CD4-positive, alpha-beta T cell treated with Interleukin-12 subunit alpha and Interleukin-12 subunit beta, for 1 hour (primary cell): ENCODE measurements around the gene SYT6.
A peak's percentile ranks its signal among the peaks of the same experiment; 100 is the strongest.

Experiments used
- DNase-seq: peaks from one replicate; pipeline ENCODE4 v3.0.0-alpha.2; 2020

Gene SYT6

DNA sequence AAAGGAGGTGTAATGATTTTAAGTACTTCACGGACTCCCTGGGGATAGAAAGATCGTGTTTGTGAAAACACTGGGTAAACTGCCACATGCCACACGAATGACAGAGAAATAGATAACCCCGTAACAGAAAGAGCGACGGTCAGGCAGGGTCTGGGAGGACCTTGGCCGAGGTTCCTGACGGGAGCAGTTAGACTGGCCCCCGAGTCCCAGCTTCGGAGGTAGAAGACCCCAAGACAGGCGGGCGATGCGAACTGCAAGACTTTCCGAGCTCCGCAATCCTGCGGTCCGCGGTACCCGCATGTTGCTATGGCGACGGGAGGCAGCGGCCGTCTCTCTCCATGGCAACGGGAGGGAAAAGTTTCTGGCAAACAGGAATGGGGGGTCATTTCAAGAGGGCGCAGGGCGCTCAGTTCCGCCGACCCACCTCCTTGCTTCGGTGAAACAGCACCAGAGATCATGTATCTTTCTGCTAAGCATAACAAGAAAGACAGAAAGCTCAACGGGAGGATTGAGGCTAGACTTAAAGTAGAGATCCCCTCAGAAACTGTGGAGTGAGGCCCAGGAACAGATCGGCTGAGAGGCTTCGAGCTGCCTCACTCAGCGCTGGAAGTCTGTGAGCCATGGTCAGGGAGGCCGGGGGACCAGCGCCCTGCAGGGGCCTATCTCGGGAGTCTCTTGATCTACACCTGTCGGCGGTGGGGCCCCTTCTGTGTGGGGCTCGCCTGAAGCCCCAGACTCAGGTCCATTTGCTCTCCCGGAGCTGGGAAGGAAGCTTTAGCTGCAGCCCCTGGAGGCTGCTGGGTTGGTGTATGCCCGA, 685 bp upstream of the SYT6 start:
- DNase-seq, result no peak

DNA sequence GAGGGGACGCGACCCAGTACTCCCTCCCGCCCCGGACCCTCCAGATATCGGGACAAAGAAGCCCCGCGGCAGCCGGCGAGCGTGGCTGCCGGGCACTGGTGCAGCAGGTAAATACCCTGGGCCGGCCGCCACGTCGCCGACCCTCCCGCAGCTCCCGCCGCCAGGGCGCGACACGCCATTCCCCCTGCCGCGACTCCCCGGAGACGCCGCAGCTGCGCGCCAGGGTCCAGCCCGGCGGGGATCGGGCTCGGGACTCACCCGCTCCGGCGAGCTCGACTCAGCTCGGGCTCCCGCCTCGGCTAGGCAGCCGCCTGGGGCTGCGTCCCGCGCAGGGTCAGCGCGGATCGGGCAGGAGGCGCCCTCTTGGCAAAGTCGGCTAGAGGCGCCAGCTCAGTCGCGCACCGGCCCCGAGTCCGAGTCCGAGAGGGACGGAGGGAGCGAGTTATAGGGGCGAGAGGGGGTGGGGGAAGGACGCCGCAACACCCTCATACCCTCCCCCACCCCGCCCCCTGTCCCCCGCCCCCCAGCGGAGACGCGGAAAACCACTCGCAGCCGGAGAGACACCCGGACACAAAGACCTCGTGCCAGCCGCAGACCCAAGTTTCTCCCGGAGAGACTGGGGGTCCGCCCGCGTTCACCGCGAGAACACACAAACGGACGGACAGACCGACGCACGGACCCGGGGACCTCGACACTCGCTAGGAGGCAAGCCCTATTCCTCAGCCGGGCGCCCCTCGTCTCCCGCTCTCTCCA, 985 bp downstream of the SYT6 start:
- DNase-seq, result no peak

DNA sequence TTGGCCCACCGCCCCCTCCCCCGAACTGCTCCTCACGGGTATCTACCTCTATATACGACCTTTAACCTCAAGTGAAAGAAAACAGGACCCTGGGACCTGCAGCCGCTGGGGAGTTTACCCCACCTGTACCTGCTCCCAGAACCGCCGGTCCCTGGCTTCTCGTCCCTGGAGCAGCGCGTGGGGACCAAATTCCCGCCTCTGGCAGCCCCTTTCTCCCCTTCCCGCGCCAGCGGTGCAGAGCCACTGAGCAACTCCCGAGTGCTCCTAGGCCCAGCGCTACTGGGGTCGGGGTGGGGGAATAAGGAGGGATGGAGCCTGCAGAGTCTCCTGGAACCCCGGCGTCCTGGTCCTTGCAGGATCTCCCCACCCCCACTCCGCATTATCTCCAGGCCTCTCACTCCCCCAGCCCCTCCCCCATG, 1.6 kb downstream of the SYT6 start:
- no peak for DNase-seq

DNA sequence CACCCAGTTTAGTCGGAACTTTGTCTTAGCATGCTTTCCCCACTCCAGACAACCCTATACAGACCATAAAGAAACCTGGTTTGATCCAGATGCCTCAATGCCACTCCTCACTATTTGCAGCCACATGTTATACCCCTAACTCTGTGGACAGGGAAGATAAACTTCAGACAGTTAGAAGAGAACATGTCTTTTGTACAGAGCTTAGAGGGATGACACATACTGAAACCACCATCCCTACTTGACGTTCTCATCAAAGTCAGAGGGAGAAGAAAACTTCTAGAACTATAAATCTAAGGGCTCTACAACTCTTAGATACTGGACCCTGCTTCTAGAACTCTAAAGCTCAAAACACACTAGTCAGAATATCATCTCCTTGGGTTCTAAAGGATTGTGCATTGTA, 3.7 kb downstream of the SYT6 start:
- DNase-seq, result no peak

DNA sequence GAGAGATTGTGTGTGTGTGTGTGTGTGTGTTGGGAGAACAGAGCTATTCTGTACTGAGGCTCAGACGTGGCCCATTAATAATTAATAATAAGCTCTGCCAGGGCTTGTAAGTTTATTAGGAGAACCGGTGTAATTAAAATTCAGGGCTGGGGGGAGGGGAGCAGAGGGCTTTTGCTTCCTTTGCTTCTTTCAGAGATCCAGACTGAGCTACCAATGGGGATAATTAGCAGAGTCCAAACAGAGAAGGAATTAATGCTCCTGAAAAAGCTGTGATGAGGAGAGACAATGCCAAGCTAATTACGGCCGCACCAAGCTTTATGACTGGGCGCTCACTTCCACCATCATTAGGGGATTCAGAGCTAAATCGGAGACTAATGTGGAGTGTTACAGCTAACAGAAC, 4.5 kb downstream of the SYT6 start:
- DNase-seq, result no peak

DNA sequence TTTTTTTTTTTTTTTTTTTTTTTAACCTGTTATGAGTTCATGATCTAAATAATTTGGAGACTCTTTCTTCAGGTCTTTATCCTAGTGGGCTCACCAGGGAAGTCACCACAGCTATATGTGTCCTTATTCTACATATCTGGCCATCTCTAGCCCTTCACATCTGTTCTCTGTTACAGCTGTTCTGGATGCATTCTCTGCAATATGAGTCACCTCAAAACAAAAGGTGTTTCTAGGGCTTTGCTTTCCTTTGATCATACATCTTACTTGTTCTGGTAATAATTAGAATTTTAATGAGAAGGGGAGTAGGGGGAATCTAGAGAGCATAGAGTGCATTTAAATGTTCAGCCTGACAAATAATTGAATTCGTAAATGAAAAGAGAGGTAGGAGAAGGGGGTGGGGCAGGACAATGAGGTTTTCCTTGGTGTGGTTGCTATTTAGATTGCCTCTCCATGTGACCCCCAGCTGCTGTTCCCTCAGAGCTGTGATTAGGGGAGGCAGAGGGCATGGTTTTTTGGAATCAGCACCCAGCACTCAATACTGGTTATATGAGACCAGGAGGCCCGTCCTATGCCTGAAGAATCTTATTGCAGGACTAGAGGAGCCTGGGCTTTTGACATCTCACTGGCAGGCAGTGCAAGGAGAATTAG, 8.0 kb downstream of the SYT6 start:
- DNase-seq, result no peak

DNA sequence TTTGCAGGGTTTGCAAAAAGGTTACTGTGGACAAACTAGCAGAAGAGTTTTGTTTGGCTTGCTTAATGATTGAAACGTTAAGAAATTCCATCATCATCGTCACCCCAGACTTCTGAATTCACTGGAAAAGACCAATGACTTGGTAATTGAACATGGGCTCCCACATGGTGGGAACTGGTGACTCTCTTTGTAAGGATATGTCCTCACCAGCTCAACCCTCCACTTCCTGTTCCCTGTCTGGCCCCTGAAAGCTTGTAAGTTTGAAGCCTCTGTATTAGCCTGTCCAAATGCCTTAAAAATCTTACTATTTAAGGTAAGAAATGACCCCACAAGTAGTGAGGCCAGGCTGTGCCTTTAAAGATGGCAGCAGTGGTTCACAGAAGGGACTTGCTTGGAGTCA, 9.7 kb downstream of the SYT6 start:
- no peak for DNase-seq

DNA sequence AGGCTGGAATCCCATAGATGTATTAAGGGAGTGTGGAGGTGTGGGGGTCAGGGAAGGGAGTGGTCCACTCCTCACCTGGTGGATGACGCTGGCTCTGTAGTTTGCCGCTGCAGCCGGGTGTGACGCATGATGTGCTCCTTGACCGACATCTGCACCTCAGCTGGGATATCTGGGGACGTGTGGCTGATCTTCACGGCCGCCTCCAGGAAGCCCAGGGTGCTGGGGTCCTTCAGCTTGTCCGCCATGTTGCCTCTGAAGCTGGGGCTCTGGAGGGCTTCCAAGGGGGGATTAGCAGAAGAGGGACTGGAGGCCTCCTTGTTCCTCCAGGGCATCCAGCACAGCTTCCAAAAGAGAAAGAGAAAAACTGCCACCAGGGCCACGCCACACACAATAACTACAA, 14.1 kb downstream of the SYT6 start:
- DNase-seq, result no peak

DNA sequence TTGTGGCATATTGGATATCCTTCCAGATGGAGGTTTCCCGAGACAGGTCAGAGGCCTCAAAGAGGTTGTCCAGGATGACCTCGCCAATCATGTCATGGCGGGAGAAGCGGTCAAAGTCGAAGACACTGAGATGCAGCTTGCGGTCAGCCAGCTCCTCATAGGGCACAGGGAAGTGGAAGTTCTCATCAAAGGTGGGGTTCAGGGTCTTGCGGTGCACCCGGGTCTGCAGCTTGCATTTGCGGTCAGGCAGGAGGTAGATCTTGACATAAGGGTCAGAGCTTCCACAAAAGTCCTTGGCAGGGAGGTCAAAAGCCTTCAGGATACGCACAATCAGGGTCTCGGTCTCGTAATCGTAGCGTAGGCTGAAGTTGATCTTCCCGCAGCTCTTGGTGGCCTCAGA, 16.2 kb downstream of the SYT6 start:
- DNase-seq, result no peak

DNA sequence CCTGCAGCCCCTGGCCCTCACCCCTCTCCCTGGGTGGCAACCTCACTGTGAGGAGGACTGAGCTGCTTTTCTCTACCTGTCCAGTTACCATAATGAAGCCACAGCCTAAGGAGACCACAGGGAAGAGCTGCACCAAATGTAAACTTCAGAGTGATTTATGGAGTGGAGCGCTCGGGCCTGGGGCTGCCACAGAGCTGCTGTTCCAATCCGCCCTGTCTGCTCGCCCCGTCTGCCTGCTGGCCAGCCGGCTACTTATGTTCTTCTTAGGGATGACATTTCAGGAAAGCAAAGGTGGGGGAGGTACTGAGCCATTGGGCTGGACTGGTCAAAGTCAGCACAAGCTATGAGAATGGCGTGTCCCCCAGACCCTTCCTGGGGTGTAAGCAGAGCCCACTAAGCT, 17.9 kb downstream of the SYT6 start:
- no peak for DNase-seq

DNA sequence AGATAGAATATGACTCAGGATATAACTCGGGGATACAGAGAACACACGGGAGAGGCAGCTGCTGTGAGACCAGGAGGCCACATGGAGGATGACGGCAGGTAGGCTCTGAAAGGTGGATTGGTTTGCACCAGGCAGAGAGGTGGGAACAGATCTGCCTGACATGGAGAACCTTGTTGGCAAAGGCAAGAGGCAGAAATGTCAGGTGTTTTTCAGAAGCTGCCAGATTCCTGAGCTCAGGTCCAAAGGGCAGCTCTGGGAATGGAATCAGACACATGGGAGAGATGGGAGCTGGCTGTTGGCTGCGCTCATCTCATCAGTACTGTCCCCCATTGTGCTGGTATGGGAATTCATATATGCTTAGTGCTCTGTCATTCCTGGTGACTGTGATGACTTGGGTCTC, 19.2 kb downstream of the SYT6 start:
- DNase-seq, result no peak

DNA sequence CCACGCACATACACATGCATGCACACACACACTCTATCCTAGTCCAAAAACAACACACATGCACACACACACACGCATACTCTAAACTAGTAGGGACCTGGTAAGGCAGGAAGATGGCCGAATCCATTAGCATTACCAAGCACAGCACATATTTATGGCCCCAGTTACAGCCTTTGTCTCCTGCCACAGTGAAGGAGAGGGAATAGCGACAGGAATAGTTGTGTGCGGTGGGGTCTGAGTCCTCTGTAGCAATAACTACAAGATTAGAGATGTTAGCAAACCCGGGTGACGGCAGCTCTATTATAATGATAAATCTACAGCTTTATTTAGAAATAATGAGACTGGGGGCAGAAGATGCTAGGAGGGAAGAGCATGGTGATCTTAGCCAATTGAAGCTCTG, 20.5 kb downstream of the SYT6 start:
- DNase-seq, result no peak

DNA sequence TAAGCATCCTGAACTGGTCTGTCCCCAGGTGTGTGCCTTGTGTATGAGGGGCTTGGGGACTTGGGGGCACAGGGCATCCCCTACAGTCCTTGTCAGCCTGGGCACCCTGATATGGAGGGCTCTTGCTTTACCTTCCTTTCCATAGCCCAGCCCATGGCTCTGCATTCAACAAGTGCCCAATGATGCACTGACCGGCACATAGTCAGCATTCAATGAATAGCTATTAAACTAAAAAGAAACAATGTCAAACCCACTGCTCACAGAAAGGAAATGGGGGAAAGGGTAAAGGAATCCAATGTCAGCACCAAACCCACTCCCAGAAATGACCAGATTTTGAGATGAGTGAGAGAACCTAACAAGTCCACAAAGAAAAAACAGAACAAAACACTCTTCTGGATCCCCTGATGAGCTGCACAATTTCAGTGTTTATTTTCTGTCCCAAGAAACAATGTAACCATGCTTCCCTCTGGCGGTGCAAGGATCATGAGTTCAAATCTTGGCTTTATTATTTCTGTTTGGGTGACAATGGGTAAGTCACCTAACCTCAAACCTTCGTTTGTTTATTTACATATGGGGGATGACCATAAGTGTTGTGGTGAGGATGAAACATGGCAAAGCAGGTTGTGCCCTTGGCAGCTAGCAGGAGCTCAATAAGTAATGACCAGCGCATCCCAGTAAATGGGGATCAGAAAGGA, 22.0 kb downstream of the SYT6 start:
- no peak for DNase-seq

DNA sequence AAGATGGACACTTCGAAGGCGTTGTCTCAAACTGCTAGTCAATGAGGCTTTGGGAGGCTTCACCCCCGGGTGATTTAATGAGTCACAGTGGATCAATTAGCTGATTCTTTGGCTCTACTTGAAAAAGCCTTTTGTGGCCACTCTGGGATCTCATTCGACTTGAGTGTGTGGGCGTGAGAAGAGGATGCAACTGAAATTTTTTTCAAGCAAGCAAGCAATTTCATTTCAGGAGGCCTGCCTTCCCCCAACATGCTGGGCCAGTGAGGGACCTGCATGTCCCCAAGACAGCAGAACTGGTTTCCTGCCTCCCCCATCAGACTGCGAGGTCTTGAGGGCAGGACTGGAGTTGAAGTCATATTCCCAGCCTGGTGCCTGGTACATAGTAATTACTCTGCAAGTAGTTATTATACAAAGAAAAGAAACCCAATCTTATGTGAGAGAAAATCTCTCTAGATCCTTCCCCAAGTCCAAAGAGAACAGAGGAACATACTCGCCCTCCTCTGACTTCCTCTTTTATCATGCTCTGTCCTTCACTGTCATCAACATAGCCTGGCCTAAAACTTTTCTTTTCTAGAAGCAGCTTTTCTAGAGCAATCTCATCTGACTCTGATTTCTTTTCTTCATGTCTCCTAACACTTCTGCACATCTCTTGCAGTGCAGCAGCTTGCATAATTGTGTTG, 22.7 kb downstream of the SYT6 start:
- DNase-seq, result no peak

DNA sequence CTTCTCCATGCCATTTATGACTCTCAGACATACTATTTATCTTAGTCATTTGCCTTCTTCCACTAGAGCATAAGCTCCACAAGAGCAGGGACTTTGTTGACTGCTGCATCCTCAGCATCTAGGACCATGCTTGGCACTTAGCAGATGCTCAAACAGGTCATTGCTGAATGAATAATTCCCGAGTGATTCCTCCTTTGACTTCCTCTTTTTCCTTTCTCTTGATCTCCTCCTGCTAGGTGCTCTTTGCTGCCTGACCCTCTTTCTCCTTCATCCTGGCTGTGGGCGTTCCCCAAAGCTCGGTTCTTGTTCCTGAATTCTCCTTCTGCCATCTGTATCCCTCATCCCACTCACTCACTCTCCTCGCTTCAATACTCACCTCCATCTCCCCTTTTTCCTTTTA, 23.5 kb downstream of the SYT6 start:
- no peak for DNase-seq

DNA sequence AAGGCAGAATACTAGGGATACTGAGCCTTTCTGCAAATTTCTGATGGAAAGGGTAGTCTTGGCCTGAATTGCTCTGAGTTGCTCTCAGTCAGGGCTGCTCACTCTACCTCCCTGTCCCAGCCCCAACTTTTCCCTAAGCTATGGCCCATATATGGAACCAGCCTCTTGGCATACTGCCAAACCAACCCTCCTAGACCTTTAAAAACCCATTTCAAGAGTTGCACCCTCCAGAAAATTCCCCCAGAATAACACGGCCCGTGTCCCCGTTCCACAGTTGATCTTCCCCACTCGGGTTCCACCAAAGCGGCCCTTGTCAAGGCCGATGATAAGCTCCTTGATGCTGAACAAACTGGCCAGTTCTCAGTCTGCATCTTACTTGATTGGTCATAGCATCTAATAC, 25.4 kb downstream of the SYT6 start:
- DNase-seq, result no peak

DNA sequence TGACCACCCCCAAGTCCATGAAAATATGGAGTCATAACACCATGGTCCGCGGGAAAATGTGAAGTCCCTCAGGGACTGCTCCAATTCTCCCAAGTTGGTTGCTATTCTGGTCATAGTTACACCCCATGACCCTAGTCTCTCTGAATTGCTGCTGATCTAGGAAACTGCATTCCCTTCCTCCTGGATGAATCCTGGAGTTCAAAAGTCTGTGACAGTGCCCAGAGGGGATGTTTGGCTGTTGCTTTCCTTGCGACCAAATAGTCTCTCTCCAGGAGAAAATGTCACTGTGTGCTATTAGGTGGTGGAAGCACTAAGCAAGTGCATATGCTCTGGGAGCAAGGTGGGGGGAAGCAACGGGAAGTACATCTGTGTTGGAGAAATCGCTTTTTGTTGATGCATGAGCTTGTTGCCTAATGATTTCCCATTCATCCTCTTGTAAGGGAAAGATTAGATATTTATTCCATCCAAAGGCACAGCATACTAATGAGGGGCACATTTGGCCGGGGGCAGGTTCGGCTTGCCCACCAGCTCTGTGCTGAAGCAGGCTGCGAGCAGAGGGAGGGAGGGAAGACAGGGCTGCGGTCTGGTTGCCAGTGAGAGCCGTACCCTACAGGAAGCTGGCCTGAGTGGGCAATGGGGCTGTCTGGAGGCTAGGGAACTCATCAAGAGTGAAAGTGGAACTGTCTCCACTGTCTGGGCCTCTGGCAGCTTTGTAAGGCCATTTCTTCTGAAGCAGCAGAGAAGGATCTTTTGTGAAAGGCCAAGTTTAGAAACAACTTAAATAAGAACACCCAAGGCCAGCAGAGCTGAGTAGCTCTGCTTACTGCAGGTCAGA, 27.2 kb downstream of the SYT6 start:
- DNase-seq, result peak; percentile 7

DNA sequence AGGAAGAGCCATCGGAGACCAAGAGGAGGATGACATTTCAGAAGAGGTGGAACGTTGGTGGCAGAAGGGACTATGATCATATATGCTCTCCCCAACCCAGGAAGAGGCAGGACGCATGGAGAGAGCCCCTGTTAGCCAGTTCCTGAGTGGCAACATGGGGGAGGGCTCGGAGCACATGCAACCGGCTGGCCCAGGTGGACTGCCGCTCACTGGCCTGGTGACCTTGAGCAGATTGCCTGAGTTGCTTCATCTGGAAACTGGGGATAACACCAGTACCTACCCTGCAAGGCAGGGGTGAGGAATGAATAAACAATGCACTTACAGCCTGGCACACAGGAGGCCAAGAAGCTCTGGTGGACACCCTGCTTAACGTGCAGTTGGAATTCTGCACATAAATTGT, 29.0 kb downstream of the SYT6 start:
- no peak for DNase-seq

DNA sequence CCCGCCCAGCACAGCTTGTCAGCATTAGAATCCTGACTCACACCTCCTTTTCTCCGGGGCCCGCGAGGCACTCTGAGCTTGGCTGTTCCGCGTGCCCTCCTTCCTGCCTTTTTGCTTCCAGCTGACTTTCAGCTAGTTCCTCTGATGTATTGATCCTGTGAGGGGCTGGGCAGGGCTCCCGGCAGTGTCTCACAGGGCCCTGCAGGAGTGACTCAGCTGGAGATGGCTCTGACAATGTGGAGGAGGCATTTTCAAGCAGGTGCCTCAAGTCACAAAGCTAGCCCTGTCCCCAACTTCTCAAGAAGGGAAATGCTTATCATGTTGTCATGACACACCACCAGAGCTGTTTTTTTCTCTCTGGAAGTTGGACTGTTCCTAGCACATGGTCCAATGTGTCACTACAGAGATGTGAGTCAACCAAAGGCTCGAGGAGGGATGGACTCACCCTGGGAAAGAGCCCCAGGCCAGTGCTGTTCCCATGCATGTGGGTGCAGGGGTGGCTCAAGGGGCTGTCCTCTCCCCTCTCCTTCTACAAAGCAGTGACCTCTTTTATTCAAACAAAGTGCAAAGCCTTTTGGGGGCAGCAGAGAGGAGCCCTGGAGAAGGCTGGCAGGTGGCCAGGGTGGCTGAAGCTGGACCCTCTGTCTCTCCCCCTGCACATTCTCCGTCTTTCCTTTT, 30.6 kb downstream of the SYT6 start:
- DNase-seq, result no peak

DNA sequence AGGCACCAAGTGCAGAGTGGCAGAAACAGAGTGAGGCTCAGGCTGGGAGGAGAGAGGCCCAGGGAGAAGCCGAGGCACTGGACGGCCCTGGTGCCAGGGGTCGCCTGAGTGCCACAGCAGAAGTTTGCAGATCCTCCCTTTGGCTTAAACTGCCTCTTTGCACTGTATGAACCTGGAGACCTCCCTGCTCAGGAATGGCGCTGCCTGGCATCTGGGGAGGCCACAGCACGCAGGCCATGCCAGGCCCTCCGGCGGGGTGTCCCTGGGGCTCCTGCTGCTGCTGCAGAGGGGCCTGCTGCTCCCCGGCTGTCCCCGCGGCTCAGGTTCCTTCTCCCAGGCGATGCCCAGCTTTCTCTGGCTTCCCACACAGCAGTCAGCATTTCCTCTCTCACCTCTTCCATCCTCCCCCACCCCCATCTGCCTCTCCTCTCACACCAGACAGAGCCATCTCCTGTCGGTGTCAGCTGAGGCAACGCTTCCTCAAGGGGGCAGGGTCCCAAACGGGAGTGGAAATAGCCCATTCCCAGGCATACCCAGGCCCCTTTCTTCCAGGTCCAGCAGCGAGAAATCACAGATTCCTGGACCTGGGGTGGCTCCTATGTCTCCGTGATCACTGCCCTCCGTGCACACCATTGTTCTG, 35.2 kb downstream of the SYT6 start:
- no peak for DNase-seq

DNA sequence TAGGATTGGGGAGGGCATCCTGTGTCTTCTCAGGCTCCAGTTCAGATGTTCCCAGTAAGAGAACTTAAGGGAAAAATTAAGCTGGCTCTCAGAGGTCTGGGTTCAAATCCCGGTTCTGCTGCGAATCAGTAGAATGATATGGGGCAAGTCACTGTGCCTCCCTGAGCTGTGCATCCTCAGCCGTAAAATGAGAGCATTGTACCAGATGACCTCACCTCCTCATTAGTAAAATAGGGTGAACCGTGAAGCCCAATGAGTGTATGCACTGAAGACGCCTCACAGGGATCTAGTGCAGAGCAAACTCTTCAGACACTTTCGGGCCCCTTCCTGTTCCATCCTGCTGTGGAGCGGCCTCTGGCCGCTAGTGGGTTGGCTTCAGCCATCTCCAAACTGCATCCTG, 36.0 kb downstream of the SYT6 start:
- DNase-seq, result no peak
